Measurements from ENCODE around the gene BLVRA. TPM values are rescaled to one million over a fixed set of nuclear protein-coding genes. Genes with fewer than 3 reads are reported as not detected.

The BLVRA gene
- polyA plus RNA-seq, 3 donors = 71.9 to 238 (median 199) TPM

- H3K27me3 ChIP-seq (ENCODE audit: control insufficient read depth in 2 of 2, insufficient read depth in 2 of 2, low read length in 2 of 2) = no peaks in the 10 kb centered on the region
Observed at GRCh38 chr7:43737467-43738127, 20.9 kb upstream of the BLVRA start.

GRCh38 chr7:43742692-43743091 lies 15.8 kb upstream of the BLVRA start:
- Histone ChIP-seq H4K20me1 (ENCODE audit: insufficient read depth, low read length) (no peaks in the 10 kb centered on the region), H3K79me2 (ENCODE audit: insufficient read depth, low read length) (no peaks in the 10 kb centered on the region), H3K9me3 (replicated peaks in 1 of 2; ENCODE audit: control insufficient read depth in 1 of 2, insufficient read depth in 1 of 2, low read length in 2 of 2) (no peaks in the 10 kb centered on the region), H3K9ac (ENCODE audit: insufficient read depth, low read length, poor library complexity, severe bottlenecking) (no peak overlapping the region), H3K4me1 (ENCODE audit: control insufficient read depth in 1 of 2, insufficient read depth in 2 of 2, low read length in 2 of 2) (peaks cover 13 to 14% of the 10 kb centered on the region in 2 donors), H3K27ac (ENCODE audit: low read depth in 1 of 2, low read length in 2 of 2) (no peak overlapping the region), H2AFZ (ENCODE audit: insufficient read depth, low read depth, low read length, poor library complexity, severe bottlenecking) (no peak overlapping the region), H3K4me2 (replicated peaks; ENCODE audit: extremely low read depth, low read length, poor library complexity, severe bottlenecking) (no peak overlapping the region), H3K36me3 (replicated peaks in 1 of 2; ENCODE audit: control insufficient read depth in 1 of 2, insufficient read depth in 2 of 2, low read length in 2 of 2) (no peaks in the 10 kb centered on the region), H3K27me3 (ENCODE audit: control insufficient read depth in 2 of 2, insufficient read depth in 2 of 2, low read length in 2 of 2) (no peaks in the 10 kb centered on the region), H3K4me3 (replicated peaks in 1 of 3; ENCODE audit: low read depth in 2 of 3, low read length in 3 of 3) (no peak overlapping the region)
- Mint-ChIP-seq H3K4me1 (peaks cover 26% of the 10 kb centered on the region), H3K27ac (no peak overlapping the region), H3K4me3 (no peak overlapping the region), H3K36me3 (no peaks in the 10 kb centered on the region), H3K9me3 (peaks cover 0 to under 1% (median 0%) of the 10 kb centered on the region in 7 donors), H3K27me3 (ENCODE audit: low read depth in 3 of 3) (no peaks in the 10 kb centered on the region)
- intact Hi-C loops (cut with micrococcal nuclease) = loop anchor here in 1 of 2 donors (10.0 kb wide), 1 partner anchor 52 kb away; no protein-coding TSS in a partner anchor
- TF ChIP-seq CTCF (IDR thresholded peaks at IDR 0.05) = no peak
- DNase-seq = peak in 1 of 3 donors; percentile 37

More at GRCh38 chr7:43737467-43738127, 20.9 kb upstream of the BLVRA start:
- no peaks in the 10 kb centered on the region for H3K9me3 ChIP-seq (replicated peaks in 1 of 2; ENCODE audit: control insufficient read depth in 1 of 2, insufficient read depth in 1 of 2, low read length in 2 of 2)
- Mint-ChIP-seq H3K4me1 (peaks cover 26% of the 10 kb centered on the region), H3K36me3 (no peaks in the 10 kb centered on the region), H3K27ac (no peak overlapping the region), H3K9me3 (peaks cover 0 to 2% (median 0%) of the 10 kb centered on the region in 7 donors), H3K27me3 (ENCODE audit: low read depth in 3 of 3) (peaks cover 0 to 1% (median 0%) of the 10 kb centered on the region in 3 donors), H3K4me3 (no peak overlapping the region)
- WGBS (ENCODE audit: insufficient coverage) = 94% methylated on average over 4 of the region's 6 CpGs
- DNase-seq = no peak
- H3K9ac ChIP-seq (ENCODE audit: insufficient read depth, low read length, poor library complexity, severe bottlenecking) = no peak overlapping the region
- no peak overlapping the region for H3K27ac ChIP-seq (ENCODE audit: low read depth in 1 of 2, low read length in 2 of 2)
- peak overlapping the region; percentile 30 for H2AFZ ChIP-seq (ENCODE audit: insufficient read depth, low read depth, low read length, poor library complexity, severe bottlenecking)
- no peaks in the 10 kb centered on the region for H3K79me2 ChIP-seq (ENCODE audit: insufficient read depth, low read length)
- peaks cover 8 to 16% of the 10 kb centered on the region in 2 donors for H3K4me1 ChIP-seq (ENCODE audit: control insufficient read depth in 1 of 2, insufficient read depth in 2 of 2, low read length in 2 of 2)
- H3K4me2 ChIP-seq (replicated peaks; ENCODE audit: extremely low read depth, low read length, poor library complexity, severe bottlenecking) = no peak overlapping the region
- no peak for TF ChIP-seq CTCF (IDR thresholded peaks at IDR 0.05)
- H4K20me1 ChIP-seq (ENCODE audit: insufficient read depth, low read length) = no peaks in the 10 kb centered on the region
- no peak overlapping the region for H3K4me3 ChIP-seq (replicated peaks in 1 of 3; ENCODE audit: low read depth in 2 of 3, low read length in 3 of 3)
- intact Hi-C loops (cut with micrococcal nuclease) = no loop called here
- H3K36me3 ChIP-seq (replicated peaks in 1 of 2; ENCODE audit: control insufficient read depth in 1 of 2, insufficient read depth in 2 of 2, low read length in 2 of 2) = no peaks in the 10 kb centered on the region

Measured in CD14-positive monocyte (primary cell).